Stimulated activated CD4-positive, alpha-beta T cell treated with anti-CD3 and anti-CD28 coated beads, Interleukin-4, amount 100 ng/mL, for 48 hours (primary cell): ENCODE data around the gene PLEKHH2.
"Not testable (repeated sequence)": the region's sequence is repeated elsewhere in the genome, so short reads cannot be mapped to it uniquely, and the experiment has no call there.

Experiments used
- DNase-seq, 2 donors: peaks; one replicate each; pipeline ENCODE4 v3.0.0-alpha.2; 2020; ENCODE audit warnings: low read depth in 2 of 2

The PLEKHH2 gene

DNA sequence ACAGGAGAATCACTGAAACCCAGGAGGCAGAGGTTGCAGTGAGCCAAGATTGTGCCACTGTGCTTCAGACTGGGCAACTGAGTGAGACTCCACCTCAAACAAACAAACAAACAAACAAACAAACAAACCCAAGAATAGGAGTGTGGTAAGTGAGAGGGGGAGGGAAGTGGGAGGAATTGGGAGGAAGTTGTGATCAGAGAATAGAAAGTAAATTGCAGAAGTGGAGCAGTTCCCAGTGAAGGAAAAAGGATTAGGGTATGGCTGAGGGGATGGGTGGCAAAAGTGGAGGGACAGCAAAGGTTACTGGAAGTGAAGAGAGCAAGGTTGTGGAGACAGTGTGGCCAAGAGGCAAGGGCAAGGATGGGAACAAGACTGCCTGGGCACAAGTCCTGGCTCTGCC, 80.3 kb downstream of the PLEKHH2 start:
- DNase-seq, result no peak

DNA sequence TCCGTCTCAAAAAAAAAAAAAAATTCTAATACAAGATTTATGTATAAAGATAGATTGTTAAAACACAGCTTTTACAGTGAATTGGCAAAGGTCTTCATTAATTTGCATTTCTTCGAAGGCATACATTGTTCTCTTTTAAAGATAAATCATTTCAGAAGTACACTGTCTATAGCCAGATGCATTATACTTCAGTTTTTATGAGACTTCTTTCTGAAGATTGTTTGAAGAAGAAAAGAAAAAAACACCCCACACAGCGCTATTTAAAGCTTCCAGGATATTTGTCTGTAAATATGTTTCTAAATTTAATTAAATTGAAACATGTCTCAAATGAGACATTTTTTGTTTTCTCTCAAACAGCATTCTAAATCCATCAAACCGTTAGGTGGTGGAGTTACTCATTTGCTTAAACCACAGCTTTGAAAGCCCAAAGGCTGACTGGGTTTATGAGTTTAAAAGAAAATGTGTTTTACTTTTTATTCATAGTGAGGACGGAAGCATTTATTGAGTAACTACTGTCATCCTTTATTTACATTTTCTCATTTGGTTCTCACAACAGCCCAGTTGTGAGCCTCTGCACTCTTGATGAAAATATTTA, 81.6 kb downstream of the PLEKHH2 start:
- DNase-seq, result no peak

DNA sequence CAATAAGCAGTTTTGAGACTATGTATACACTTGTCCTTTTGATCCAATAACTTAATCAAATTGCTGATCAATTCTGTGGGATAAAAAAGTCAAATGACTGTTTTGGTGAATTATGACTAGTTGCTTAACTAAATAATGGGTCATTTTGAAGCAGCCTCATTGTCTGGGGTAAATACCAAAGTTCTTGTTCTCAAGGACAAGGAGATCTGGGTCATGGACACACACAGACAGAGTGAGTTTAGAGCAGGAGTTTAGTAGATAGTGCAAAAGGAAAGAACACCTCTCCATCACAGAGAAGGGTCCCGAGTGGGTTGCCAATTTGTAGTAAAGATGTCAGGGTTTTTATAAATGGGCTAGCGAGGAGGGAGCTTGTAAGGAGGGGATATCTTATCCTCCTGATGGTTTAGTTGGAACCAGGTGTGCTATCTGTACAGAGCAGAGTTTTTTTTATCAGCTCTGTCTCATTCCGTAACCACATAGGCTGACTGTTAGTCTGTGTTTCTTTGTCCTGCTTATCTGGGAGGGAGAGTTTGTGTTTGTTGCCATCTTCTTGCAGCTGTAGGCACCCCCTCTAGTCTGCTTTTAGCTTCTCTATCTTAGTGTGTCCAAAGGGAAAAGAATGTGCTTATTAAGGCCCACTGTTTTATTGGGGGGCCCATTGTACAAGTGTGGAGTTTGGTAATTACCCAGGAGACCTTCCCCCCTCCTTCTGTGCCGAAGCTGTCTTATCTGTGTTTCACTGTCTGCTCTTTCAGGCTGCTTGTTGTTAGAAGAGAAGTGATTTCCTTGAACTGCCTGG, 87.9 kb downstream of the PLEKHH2 start:
- DNase-seq, result no peak

DNA sequence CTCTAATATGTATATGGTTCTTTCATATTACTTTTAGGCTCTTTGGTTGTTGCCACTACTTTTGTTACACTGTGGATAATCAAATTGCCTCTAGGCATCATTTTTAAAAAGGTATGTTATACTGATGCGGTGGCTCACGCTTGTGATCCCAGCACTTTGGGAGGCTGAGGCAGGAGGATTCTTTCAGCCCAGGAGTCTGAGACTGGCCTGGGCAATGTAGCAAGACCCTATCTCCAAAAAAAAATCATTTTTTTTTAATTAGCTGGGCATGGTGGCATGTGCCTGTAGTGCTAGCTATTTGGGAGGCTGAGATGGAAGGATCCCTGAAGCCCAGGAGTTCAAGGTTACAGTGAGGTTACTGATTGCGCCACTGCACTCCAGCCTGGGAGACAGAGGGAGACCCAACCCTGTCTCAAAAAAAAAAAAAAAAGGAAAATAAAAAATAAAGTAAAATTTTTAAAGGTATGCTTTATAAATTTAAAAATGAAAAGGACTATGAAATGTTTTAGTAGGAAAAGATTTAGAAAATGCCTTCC, 88.7 kb downstream of the PLEKHH2 start:
- DNase-seq, result no peak

DNA sequence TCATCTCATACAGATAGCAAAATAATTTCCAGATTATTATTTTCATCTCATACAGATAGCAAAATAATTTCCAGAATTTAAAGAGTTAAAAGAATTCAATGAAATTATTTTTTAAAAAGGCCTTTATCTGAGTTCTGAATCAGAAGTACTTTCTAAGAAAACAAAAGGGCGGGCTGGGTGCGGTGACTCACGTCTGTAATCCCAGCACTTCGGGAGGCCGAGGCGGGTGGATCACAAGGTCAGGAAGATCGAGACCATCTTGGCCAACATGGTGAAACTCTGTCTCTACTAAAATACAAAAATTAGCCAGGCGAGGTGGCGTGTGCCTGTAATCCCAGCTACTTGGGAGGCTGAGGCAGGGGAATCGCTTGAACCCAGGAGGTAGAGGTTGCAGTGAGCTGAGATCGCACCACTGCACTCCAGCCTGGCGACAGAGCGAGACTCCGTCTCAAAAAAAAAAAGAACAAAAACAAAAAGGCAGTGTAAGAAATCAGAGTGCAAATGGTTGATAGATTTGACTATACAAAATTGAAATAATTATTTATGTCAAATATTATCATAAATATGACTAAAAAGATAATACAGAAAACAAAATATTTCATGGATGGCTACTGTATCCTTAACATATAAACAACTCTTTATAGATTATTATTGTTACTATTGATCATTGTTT, 90.0 kb downstream of the PLEKHH2 start:
- not testable (repeated sequence) for DNase-seq

DNA sequence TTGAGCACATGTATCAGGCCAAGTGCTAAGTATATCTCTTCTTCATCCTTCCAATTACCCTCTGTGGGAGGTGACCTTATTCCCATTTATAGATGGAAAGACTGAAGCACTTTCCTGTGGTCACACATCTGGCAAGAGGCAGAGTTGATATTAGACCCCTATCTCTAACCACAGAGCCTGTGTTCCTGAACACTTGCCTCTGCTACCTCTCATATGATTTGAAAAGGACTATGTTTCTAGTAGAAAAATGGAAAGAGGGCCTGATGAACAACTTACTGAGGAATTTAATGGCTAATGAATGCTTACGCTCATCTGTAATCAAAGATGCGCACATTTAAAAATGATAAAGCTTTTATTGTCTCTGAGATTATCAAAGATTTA, 90.6 kb downstream of the PLEKHH2 start:
- no peak for DNase-seq

DNA sequence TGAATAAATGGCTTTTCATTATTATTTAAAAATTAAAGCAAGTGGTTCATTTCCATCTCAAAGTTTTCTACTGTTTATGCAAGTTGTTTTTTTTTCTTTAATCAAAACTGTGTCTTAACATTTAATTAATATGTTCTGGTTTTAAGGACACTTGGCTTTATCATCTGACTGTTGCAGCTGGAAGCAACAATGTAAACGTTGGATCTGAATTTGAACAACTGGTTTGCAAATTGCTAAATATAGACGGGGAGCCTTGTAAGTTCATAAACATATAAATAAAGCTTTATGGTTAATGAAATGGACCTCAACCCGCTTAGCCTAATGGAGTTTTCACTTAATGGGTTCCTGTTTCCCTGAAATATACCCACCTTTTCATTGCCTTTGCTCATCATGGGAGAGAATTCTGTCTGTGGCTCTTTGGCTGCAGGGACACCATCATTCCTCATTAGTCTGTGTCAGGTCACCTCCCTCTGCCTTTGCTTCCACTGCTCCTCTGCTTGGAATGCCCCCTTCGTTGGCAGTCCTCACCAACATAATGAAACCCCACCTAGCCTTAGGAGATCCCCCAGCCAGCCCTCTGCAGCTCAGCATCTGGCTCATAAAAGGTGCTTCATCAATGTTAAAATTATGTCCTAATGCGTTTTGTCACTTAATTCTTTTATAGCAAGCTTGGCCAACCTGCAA, 92.6 kb downstream of the PLEKHH2 start:
- DNase-seq, result no peak

DNA sequence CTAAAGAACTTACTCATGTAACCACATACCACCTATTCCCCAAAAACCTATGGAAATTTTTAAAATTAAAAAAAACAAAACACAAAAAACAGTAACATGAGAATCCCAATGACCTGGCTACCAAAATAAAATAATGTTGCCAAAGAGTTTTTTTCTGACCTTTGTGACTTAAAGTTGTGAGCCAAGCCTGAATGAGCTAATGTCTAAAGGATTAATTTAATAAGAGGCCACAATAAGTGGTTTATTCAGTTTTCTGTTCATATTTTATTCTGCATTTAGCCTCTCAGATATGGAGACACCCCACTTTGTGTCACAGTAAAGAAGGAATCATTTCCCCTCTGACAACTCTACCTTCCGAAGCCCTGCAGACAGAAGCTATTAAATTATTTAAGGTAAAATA, 94.2 kb downstream of the PLEKHH2 start:
- no peak for DNase-seq

DNA sequence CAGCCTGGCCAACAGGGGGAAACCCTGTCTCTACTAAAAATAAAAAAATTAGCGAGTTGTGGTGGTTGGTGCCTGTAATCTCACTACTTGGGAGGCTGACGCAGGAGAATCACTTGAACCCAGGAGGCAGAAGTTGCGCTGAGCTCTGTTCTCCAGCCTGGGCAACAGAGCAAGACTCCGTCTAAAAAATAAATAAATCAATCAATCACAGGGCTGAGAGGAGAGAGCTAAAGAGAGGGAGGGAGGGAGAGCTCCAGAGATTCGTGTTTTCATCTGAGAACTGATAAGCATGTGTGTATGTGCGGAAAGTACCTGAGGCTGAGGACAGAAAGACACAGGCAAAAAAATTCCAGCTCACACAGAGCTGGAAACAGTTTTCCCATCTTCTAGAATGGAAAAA, 99.6 kb downstream of the PLEKHH2 start:
- DNase-seq, result no peak

DNA sequence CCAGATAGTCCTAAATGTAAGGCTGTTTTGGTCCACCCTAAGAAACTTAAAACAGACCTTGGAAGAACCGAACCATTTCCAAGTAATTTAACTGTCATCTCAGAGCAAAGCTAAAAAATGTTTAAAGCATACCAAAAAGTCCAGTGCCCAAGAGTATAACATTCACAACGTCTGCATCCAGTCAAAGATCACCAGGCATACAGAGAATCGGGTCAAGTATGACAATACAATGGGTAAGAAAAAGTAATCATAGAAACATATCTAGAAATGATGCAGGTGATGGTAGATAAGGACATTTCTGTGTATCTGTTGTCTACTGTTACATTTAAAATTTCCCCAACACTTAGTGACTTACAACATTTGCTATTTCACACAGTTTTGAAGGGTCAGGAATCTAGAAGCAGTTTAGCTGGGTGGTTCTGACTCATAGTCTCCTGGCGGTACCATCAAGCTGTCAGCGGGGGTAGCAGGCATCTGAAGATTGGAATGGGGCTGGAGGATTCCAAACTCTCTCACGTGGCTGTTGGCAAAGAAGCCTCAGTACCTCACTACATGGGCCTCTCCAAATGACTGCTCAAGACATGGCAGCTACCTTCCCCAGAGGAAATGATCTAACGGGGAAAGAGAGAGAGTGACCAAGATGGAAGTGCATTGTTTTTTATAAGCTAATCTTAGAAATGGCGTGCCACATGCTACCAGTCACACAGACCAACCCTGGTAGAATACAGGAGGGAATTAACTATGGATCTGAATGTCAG, 100.2 kb downstream of the PLEKHH2 start:
- no peak for DNase-seq

DNA sequence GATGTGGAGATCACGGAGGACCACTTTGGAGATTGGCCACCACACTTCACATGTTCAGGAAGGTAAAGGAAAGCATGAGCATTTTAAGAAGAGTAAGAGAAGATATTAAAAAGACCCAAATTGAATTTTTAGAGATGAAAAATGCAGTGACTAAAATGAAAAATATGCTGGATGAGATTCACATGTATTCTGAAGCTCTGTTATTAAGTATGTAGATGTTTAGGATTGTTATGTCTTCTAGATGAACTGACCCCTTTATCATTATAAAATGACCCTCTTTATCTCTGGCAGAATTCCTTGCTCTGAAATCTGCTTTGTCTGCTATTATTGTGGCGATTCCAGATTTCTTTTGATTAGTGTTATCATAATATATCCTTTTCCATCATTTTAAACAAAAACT, 100.8 kb downstream of the PLEKHH2 start:
- no peak for DNase-seq

DNA sequence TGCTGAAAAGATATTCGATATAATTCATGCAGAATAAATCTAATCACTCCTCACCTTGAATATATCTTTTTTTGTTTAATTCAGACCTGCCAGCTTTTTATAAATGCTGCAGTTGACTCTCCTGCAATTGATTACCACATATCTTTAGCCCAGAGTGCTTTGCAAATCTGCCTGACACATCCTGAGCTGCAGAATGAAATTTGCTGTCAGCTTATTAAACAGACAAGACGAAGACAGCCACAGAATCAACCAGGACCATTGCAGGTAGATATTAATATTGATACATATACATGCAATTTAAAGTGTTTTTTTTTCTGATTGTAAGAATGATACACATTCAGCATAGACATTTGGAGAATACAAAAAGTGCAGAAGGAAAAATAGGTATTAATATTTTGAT, 101.2 kb downstream of the PLEKHH2 start:
- no peak for DNase-seq

DNA sequence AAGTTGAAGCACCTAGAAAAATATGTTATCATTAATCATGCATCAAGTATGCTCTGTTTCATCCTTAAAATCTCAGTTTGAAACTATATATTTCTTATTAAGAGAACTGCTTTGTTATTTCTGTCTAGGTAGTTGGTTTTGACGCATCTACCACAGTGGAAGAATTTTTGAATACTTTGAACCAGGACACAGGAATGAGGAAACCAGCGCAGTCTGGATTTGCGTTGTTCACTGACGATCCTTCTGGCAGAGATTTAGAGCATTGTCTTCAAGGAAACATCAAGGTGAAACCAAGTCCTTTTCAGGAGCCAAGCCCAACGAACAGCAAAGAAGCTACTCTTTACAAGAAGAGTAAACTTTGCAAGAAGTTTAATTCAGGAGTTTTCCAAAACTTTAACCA, 106.6 kb downstream of the PLEKHH2 start:
- no peak for DNase-seq

DNA sequence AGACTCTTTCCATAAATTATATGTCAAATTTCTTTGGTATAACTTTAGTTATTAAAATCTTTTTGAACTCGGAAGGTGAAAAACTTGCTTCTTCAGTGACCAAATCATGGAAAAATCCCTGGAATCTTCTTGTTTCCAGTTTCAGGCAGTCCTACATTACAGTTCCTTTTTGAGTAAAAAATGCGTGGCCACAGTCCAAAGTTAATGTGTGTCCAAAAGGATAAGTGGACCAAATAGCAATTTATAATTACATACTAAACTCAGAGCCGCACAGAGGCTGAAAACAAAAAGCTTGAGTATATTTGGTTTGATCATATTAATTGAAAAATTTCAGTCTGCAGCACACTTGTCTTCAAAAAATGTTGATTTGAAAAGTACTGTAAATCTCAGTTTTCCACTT, 108.4 kb downstream of the PLEKHH2 start:
- no peak for DNase-seq

DNA sequence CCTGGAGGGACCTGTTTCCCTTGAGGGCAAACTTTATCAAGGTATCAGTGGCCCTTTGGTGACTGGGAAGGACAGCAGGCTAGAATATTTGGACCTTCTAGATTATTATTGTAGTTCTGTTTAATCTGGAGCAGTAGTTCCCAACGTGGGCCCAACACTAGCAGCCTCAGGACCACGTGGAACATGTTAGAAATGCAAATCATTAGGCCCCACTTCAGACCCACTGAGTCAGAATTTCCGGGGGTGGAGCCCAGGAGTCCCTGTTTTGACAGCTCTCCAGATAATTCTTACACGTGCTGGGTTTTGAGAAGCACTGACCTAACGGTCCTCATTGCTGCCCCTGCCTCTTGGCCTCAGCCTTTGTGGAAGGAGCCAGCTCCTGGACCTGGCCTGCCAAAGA, 111.3 kb downstream of the PLEKHH2 start:
- DNase-seq, result peak; percentile 12 to 18

DNA sequence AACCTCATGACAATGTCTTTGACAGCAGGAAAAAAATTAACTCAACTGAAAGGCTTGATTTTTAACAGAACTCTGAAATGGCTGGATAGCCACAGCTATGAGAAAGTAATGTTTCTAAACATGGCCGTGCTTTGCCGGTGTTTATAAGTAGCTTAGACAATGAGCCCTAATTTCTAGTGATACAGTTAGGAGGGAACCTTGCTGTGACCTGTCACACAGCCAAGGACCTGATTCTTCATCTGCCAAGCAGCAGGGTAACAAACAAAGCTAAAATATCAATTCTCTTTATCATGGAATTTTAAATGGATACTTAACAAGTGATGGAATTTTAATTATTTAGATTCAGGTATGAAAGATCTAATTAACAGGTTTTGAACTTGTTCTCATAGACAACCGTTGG, 112.5 kb downstream of the PLEKHH2 start:
- DNase-seq, result no peak

DNA sequence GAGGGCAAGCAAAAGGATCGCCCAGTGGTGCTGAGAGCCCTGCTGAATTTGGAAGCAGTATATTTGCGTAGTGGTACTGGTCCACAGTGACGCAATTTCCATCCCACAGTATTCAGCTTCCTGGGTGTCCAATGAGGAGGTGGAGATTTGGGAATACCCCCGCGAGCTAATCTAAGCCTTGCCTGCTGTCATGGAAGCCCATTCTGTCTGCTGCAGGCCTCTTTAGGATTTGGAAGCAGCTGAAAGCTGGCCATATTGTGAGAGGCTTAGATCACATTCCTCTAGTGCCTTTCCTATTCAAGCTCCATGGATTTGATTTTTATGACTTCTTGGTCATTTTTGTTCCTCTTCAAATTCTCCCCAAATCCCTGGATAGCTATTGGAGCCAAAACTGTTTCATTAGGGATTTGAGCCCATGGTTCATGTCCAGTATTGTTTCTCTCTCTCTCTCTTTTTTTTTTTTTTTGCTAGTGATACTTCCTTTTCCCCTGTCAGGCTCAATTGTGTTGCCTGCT, 114.5 kb downstream of the PLEKHH2 start:
- DNase-seq, result no peak

DNA sequence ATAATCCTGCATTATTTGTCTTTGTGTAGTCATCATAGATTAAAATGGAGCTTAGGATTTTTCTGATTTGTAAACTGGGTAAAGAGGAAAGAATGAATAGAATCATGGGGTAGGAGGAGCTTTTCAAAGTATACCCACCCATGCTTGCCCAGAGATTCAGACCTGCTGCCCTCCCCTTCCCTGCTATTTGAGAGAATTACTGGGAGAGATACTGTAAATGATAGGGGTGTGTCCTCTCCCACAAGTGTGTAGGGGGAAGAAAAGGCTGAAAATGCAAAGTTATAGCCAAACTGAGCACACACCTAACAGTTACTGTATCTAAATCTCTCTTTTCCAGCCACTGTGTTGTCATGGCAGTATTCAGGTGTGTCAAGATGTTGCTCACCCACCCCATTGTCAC, 115.2 kb downstream of the PLEKHH2 start:
- no peak for DNase-seq

DNA sequence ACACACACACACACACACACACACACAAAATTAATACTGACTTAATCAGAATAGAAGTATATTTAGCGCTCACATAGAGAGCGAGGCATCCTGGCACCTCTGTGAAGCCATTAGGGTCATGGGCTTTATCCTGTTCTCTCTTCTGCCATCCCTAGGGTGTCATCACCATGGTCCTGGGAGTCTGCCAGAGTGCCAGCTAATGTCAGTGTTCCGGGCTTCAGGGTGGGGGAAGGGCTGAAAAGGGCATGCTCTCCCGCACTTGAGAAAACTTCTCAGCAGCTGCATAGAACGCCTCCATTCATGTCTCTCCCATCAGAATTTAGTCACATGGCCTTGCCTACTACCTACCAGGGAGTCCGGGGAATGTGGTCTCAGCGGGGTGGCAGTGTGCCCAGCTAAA, 117.1 kb downstream of the PLEKHH2 start:
- no peak for DNase-seq

DNA sequence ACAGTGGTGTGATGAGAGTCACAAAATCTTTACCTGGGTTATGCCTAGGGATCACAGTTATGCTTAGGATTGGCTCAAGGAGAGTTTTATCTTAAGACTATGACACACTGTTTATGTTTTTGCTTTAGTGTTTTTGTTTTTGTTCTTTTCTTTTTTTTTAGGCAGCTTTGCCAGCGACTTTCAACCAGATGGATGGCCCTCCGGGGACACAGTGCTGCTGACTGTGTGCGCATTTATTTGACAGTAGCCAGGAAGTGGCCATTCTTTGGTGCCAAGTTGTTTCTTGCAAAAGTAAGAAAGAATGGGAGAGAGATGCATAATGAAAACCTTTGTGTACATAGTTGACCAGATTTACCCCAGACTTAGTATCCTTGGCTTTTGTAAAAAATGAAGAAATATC, 121.7 kb downstream of the PLEKHH2 start:
- no peak for DNase-seq

DNA sequence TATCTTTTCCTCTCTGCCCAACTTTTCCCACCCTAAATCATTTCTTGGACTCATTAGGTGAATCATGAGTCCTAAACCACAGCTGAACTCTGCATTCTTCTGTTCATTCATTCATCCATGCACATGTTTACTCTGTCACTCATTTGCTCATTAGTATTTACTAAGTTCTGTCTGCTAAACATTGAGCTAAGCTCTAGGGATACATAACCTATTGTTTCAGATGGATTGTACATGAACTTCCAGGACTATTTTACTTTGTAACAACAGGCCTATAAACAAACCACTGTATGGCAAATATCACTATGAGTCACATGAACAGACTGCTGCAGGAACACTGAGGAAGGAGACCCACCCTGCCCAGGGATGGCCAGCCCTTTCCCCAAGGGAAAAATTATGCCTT, 122.1 kb downstream of the PLEKHH2 start:
- DNase-seq, result no peak
